SKM-1 treated with dmso at 0.1 percent for 144 hours (cell line): Measurements from ENCODE around the gene ZNF79.
A peak's percentile ranks its signal among the peaks of the same experiment; 100 is the strongest.

Source experiments
- DNase-seq: peaks from one replicate; lab custom pipeline; 2025; ENCODE audit not compliant: unreplicated experiment; lab: John Stamatoyannopoulos, UW

Gene ZNF79

DNA sequence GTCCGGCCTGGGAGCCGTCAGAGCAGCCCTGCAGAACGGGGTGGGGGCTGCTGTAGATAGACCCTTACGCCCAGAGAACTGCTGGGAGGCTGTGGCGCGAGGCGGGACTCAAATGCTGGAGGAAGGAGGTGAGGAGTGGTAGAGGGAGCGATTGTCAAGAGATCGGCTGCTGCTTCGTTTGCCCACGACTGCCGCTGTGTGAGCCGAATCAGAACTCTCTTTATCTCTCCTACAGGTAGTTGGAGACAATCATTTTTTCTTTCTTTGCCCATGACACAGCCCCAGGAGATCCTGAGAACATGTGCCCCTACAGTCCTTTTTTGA, 456 bp downstream of the ZNF79 start:
- no peak for DNase-seq

DNA sequence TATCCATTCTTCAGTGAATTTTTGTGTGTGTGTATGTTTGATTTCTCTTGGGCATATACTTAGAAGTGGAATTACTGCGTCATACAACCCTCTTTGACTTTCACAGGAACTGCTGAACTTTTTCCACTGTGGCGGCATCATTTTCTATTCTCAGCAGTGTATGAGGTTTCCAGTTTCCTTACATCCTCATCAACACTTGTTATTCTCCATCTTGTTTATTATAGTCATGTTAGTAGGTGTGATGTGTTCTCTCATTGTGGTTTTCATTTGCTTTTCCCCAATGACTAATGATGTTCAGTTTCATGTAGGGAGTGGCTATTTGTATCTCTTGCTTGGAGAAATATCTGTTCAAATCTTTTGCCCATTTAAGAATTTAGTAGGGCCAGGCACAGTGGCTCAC, 2.6 kb downstream of the ZNF79 start:
- DNase-seq, result no peak

DNA sequence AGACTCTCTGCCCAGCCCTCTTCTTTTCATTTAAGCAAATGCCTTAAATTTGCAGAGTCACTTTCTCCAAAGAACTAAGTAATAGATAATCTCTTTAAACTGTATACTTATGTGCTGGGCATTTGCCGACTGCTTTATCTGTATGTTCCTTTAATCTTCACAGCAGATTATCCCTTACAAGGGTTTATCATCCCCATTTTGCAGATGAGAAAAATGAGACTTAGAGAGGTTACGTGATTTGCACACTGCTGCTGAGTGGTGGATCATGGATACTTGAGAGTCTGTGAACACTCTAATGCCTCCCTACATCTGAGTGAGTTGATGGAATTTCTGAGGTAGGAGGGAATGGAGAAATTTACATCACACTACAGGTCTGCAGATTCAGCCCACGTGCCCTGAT, 4.2 kb downstream of the ZNF79 start:
- DNase-seq, result no peak

DNA sequence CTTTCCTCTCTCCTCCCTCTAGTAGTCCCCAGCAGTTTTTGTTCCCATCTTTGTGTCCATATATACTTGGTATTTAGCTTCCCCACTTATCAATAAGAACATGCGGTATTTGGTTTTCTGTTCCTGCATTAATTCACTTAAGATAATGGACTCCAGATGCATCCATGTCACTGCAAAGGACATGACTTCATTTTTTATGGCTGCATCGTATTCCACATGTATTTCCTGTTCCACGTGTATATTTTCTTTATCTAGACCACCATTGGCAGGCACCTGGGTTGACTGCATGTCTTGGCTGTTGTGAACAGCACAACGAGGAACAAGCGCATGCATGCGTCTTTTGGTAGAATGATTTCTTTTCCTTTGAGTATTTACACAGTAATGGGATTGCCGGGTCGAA, 6.2 kb downstream of the ZNF79 start:
- no peak for DNase-seq

DNA sequence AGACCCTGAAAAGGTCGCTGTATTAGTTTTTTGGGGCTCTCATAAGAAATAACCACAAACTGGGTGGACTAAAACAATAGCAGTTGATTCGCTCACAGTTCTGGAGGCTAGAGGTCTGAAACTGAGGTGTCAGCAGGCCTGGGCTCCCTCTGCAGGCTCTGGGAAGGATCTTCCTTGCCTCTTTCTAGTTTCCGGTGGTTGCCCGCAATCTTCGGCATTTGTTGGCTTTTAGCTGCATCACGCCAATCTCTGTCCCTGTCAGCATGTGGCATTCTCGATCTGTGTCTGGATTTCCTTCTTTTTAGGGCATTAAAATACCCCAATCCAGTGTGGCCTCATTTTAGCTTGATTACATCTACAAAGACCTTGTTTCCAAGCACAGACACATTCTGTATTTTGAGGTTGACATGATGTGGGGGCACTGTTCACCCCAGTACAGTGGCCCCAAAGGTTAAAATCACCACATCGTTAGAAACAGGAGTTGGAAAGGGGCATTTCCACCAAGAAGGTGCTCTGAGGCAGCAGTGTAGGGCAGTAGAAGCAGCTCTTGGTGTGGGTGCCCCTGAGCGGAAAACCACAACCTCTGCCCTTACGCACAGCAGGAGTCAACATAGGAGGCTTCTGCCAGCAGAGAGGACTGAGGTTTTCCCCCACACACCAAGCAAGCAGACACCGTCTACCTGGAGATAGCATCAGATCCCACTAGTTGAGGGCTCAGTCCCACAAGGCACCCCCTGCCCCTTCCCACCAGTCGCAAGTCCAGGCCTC, 13.5 kb downstream of the ZNF79 start:
- DNase-seq, result no peak

DNA sequence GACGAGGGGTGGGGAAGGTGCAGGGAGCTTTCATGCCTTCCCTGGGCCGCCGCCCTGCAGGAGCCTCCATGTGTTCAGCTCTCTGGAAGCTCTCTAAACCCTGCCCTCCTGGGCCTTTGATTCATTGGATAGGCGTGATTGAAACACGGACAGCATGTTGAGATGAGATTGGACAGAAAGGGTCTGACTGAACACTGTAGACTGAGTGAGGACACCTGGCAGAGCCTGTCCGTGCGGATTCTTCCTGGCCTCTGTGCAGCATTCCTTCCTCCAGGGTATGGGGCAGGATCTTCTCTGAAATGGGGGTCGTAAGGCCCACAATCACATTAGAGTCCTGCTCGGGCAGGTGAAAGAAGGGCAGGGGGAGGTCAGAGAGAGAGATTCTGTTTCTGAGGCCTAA, 14.2 kb downstream of the ZNF79 start:
- DNase-seq, result no peak

DNA sequence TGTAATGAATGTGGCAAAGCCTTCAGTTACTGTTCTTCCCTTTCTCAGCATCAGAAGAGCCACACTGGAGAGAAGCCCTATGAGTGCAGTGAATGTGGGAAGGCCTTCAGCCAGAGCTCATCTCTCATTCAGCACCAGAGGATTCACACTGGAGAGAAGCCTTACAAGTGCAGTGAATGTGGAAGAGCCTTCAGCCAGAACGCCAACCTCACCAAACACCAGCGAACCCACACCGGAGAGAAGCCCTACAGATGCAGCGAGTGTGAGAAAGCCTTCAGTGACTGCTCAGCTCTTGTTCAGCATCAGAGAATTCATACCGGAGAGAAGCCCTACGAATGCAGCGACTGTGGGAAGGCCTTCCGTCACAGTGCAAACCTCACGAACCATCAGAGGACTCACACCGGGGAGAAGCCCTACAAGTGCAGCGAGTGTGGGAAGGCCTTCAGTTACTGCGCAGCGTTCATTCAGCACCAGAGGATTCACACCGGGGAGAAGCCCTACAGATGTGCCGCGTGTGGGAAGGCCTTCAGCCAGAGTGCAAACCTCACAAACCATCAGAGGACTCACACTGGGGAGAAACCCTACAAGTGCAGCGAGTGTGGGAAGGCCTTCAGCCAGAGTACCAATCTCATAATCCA, 20.2 kb downstream of the ZNF79 start:
- no peak for DNase-seq

DNA sequence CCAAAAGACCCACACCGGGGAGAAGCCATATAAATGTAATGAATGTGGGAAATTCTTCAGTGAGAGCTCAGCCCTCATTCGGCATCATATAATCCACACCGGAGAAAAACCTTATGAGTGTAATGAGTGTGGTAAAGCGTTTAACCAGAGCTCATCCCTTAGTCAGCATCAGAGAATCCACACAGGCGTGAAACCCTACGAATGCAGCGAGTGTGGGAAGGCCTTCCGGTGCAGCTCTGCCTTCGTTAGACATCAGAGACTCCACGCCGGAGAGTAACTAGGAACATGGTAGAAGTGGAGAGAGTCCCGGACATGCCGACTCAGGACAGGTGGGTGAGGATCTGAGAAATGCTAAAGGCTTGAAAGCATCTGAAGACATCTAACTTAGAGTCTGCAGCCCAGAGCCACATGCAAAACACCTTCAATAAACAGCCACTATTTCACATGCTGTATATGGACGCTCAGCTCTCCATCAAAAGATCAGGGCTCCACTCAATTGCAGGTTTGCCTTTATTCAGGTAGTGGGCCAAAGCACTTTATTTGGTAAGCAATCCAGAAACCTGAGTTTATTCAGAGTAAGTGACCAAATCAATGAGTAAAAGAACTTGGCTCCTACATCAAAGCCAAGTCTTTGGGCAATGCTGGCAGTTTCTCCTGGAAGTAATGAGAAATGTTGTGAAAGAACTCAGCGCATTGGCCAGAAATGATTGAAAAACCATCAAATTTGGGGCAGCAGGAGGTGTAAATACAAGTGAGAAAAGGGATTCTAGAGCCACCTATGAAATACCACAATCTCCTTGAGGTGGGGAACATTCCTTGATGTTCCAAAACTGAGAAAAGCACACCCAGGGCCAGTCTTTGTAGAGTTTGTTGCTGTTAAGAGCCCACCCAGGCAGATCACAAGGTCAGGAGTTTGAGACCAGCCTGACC, 21.0 kb downstream of the ZNF79 start:
- DNase-seq, result no peak

DNA sequence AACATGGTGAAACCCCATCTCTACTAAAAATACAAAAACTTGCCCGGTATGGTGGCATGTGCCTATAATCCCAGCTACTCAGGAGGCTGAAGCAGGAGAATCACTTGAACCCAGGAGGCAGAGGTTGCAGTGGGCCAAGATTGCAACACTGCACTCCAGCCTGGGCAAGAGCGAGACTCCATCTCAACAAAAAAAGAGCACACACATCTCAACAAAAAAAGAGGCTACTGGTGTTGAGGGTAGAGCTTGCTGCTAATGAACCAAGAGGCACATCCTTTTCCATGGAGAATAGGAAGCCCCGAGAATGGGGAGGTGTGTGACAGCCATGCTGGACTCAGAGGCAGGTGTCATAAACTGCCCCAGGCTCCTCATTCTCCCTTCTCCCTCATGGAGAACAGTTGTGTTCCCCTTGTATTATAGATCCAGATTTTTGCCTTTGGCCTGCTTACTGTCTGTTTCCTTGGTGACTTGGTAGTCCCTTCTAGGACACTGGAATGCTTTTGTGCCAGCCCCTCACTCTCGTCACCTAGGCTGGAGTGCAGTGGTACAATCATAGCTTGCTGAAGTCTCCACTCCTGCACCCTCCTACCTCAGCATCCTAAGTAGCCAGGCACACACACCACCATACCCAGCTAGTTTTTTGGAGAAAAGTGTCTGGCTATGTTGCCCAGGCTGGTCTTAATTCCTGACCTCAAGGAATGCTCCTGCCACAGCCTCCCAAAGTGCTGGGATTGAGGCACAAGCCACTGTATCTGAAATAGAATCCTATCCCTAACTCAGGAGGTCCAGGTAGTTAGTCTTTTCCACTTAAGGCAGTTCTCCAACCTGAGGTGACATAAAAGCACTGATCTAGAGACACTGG, 21.9 kb downstream of the ZNF79 start:
- DNase-seq, result no peak

DNA sequence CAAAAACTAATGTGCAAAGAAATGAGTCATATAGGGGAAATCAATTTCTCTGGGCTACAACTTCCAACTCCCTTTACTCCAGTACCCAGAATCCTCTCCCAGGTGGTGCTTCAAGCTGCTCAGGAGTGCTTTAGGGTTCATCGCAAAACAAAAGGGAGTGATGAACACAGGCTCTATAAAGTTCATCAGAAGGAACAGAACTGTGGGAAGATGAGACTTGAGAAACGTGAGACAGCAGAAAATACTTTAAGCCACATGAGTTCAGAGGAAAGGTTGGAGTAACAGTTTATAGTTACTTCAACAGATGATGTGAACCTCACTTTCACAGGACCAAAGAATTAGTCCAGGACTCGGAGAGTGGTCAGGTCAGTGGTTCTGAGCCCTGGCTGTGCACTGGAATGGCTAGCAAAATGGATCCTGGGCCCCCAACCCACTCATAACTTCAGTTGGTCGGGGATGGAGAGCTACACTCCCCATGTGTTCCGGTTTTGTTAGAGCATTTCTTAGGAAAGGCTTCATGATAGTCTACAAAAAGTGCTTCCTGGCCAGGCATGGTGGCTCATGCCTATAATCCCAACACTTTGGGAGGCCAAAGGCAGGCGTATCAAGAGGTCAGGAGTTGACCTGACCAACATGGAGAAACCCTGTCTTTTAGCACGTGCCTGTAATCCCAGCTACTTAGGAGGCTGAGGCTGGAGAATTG, 22.7 kb downstream of the ZNF79 start:
- DNase-seq, result no peak

DNA sequence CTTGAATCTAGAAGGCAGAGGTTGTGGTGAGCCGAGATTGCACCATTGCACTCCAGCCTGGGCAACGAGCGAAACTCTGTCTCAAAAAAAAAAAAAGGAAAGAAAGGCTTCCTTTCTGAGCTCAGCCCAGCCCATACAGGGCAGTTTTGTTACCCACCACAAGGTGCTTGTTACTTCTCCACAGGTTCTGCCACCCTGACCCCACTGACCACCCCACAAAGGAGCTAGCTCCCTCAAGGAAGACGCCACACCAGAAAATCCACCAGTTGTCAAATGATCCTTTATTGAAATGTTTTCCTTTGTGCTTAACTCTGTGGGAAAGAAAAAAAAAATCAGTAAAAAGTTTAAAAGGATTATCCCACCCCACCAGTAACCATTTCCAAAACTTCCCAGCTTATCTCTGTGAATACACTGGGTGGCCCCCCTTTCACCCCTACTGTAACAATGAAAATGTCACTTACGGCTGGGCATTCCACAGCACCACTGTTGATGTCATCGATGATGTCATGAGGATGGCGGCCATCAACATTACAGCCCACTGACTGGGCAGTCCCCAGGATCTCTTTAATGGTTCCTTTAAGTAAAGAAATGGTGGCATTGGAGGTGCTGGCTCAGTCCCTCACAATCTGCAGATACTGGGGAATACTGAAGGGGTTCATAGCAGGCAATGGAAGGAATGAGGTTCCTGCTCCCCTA, 23.4 kb downstream of the ZNF79 start:
- no peak for DNase-seq

DNA sequence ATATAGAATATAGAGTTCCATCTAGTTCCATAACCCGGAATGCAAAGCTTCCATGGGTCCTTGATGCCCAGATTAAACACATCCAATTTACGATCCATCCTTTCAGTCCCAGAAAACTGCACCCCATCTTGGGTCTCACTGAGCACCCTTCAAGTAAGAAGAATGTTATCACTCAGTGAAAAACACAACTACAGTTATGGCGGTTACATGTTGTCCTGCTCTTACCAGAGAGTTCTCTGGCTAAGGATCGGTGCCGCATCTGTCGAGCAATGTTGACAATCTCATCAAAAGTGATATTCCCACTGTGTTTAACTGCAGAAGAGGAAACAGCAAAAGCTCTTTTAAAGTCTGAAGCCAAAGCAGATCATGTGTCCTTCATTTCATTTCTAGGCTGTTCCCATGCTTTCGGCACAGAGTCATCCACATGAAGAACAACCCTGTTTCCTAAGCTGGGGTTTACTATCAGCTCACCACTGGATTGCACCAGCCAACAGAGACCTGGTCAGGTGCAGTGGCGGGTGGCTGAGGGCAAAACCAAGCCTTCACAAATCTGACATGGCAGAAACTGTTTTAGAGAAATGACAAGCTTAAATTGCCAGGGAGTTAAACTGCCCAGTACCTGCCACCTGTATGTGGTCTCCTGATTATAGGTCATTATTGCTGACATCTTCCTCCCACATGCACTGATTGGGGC, 24.1 kb downstream of the ZNF79 start:
- DNase-seq, result no peak

DNA sequence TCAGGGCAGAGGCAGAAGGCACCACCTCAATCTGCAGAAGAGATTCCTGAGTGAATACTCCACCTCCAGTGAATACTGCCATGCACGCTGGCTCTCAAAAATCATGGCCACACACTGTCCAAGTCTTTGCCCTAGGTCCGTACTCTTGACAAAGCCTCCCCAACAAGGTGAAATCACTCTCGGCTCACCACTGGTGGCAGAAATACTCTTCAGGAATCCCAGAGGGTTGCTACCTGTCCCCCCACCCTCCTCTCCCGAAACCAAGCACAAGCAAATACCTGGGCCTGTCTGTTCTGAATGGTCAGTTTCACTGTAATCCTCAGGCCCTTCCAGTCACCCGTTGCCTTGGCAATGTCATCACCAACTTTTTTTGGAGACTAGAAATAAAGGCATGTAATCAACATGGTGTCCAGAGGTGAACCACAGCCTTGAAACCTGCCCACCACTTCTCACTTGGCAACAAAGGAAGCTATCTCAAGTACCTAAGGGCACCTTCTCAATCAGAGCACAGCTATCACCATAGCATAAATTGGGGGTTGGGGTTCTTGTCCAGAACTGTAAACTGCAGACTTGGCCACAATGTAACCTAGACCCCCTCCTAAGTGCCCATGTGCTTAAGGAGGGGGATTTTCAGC, 25.3 kb downstream of the ZNF79 start:
- DNase-seq, result no peak

DNA sequence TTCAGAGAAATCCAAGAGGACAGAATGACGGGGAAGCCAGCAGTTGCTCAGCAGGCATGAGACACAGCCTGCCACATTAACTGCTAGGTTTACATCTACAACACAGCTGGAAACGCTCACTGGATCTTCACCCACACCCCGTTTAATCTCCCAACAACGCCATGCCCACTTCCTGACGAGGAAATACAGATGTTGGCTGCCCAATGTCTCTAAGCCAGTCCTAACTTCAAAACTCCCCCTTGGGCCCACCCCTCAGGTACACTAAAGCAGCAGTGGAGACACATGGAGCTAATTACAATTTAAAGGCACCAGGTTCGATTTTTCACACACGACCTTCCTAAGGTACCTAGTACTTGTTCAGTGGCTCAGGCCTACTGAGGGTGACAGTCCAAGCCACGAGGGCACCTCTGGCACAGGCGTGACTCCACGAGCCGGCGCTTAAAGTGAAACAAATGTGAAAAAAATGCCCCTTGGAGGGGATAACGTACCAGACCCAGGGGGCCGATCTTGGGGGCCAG, 26.1 kb downstream of the ZNF79 start:
- no peak for DNase-seq

DNA sequence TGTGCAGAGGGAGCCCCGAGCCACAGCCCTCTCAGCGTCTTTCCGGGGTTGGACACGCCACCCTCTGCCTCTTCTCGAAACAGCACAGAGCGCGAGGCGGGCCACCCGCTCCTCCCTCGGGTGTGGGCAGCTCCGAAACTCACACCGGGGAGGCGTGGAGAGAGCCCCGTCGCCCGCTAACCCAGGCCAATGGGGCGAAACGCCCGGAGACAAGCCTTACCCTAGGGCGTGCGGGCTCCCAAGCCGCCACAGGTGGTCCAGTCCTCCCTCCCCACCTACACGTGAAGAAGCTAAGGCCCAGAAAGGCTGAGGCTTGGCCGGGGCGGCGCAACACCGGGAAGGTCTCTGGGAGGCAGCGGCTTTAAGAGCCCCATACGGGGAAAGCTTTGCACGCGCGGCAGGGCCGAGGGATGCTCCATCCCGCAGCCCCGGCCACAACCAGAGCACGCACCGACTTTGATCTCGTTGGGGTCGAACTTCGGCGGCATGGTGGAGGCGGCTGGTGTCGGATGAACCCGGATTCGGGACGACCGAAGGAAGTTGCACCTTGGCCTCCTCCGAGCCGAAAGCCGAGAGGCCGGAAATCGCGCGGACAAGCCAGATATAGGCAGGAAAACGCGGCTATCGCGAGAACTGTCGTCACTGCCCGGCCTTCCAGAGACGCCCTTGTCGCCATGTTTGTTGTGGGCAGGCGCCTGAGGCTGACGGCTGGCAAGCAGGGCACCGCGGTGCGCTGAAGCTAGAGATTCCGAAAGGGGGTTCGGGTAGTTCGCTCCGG, 26.8 kb downstream of the ZNF79 start, which contains the start of the genes LRSAM1 and RPL12:
Gene LRSAM1, plus strand, starts transcription at position 681 of the 778 bp plus-strand sequence. CDS start 3,018 bp downstream, outside the sequence.
Gene RPL12, minus strand, starts transcription at position 577 of the 778 bp plus-strand sequence. Its CDS starts 89 bp downstream, at position 488.
- peak; percentile 85 for DNase-seq

DNA sequence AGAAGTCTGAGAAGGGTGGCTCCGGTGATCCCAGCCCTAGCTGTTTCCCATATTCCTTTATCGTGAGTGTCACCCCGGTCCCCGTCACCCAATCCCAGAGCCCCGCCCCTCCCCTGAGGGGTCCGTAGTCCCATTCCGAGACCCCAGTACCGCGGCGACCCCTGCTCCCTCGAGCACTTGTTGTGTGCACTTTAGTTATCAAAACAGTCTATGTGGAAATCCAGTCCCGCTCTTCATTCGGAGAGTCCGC, 27.4 kb downstream of the ZNF79 start:
- no peak for DNase-seq

DNA sequence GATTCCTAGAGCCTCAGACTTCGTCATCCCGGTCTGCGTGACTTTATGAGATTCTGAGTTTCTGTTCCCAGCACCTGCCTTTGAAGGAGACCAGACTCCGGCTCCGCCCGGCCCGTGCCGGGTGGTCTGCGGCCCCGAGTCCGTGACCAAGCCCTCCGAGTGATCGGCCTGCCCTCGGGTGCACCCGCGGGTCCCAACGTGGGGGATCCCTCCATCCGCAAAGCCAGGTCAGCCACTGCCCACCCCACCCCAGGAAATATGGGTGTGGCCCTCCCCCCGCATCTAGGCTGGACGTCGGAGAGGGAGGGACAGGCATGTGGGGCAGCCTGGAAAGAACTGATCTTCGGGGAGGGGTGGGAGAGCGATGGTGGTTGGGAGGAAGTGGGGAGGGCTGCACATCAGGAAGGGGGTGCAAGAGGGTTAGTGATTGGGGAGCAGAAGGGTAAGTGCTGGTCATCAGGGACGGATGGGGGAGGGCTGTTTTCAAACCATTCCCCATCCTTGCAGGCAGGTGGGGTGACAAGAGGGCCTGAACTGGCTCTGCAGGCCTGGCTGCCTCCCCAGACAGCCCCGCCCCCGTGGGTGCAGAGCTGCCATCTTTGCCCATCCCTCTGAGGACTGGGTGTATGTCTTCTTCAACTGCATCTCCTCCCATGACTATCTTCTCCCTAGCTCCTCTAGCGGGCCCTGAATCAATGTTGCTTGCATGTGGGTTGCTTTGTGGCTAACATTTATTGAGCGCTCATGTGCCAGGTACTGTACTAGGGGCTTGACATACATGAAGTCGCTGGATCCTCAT, 27.9 kb downstream of the ZNF79 start:
- no peak for DNase-seq
